B cell (primary cell): ENCODE results near the gene HHAT.

Experiments
- CTCF ChIP-seq: fragments of 200-600 bp; IDR thresholded peaks from one replicate; pipeline ENCODE4 v1.8.0; 2022; ENCODE audit warnings: antibody characterized with exemption, mild to moderate bottlenecking
- EZH2 ChIP-seq: IDR thresholded peaks from 2 replicates; pipeline ENCODE4 v1.6.1; 2012; ENCODE audit warnings: borderline replicate concordance, low read depth, mild to moderate bottlenecking, moderate library complexity, low read length; ENCODE audit not compliant: insufficient read depth, poor library complexity, severe bottlenecking

GRCh38 chr1:210362526-210362925 is 33.8 kb downstream of the HHAT start:
- no peak for TF ChIP-seq EZH2
- TF ChIP-seq CTCF, result no peak
